Left forelimb (tissue), 1 donor: Measurements from ENCODE around the gene WNK3.

ENCODE experiments used
- DNase-seq: peaks from one replicate; pipeline ENCODE4 v3.0.0-alpha.2; 2018; ENCODE audit warnings: low spot score

WNK3 gene

DNA sequence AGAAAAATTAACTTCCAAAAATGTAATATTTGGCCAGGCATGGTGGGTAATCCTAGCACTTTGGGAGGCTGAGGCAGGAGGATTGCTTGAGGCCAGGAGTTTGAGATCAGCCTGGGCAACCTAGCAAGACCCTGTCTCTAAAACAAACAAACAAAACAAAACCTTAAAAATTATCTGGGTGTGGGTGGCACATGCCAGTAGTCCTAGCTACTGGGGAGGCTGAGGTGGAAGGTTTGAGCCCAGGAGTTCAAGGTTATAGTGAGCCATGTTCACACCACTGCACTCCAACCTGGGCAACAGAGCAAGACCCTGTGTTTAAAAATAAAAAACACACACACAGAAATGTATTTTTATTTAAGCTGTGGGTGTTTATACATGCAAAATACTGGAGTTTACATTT lies 186.8 kb downstream of the WNK3 start:
- no peak for DNase-seq

DNA sequence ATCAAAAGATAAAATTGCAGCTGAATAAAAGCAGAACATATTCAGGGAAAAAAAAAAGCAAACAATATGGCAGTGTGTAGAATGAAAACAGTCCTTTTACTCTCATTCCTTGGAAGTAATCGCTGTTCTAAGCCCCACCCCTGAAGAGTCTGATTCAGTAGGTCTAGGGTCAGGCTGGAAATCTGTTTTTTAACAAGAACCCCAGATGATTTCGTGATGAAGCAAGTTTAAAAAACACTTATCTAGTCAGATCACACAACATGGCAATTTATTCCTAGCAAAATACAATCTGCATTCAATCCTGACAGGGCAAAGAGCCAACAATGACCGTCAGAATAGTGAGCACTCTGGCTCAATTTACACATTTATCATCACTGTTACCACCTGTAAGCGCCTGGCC lies 190.9 kb downstream of the WNK3 start:
- no peak for DNase-seq

DNA sequence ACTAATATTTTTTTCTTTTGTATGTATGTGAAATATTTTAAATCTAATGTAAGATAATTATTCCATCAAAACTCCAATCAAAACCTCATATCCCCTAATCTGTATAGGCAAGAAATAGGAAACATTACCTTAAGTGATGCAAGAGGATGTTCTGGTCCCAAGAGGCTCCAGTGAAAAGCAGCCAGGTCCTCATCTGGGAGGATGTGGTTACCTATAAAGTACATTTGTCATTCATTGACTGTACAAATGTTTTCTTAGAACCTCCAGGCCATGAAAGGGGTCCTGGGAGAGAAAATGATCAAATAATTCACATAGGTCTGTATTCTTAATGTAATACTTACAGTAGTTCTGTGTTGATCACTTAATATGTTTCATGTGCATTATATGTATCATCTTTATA lies 200.3 kb downstream of the WNK3 start:
- DNase-seq = no peak
